ENCODE data around the gene PHC1. TPM values are rescaled to one million over a fixed set of nuclear protein-coding genes. Genes with fewer than 3 reads are reported as not detected.

PHC1 gene
- total RNA-seq, 1 donor, result 27.1 TPM

DNA sequence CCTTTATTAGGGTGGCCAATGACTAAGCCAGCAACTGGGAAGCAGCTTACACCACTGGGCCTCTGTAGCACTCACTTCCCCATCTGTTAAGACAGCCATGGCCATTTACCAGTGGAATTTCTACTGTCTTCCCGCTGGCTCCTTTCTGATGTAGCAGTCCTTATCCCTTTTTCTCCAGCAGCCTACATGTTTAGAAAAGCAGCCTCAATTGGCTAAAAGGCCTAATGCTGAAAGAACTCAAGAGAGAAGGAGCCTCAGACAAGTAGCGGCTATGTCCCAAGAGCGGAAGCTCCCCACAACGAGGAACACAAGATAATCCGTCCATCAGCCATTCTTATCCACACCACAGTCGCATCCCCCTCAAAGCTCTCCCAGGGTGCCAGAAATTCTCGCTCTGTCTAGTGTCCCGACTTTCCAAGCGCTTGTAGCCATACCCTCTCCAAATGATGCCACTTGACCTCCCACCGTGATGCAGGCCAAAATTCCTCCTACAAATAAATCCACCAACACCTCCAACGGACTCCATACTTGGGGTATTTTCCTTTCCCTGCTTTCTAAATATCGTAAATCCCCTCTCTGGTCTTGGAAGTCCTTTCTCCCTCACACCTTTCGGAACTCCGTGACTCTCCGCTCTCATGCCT, 34.5 kb downstream of the PHC1 start:
- H3K27me3 ChIP-seq (ENCODE audit: insufficient read depth, low read length), result no peaks in the 10 kb centered on the region
- peaks cover 18% of the 10 kb centered on the region for H4K20me1 ChIP-seq (ENCODE audit: insufficient read depth, low read length)
- H3K4me3 ChIP-seq (ENCODE audit: insufficient read depth, low read length), result peak overlapping the region; percentile 90
- peaks cover 21% of the 10 kb centered on the region for H3K36me3 ChIP-seq (ENCODE audit: insufficient read depth, low read length)
- no peaks in the 10 kb centered on the region for H3K9me3 ChIP-seq (ENCODE audit: low read depth, low read length)
- peak overlapping the region; percentile 91 for H3K4me2 ChIP-seq (ENCODE audit: insufficient read depth, low read length)
- H2AFZ ChIP-seq (ENCODE audit: low read length), result peak overlapping the region; percentile 94
- TF ChIP-seq, protein P1, sequence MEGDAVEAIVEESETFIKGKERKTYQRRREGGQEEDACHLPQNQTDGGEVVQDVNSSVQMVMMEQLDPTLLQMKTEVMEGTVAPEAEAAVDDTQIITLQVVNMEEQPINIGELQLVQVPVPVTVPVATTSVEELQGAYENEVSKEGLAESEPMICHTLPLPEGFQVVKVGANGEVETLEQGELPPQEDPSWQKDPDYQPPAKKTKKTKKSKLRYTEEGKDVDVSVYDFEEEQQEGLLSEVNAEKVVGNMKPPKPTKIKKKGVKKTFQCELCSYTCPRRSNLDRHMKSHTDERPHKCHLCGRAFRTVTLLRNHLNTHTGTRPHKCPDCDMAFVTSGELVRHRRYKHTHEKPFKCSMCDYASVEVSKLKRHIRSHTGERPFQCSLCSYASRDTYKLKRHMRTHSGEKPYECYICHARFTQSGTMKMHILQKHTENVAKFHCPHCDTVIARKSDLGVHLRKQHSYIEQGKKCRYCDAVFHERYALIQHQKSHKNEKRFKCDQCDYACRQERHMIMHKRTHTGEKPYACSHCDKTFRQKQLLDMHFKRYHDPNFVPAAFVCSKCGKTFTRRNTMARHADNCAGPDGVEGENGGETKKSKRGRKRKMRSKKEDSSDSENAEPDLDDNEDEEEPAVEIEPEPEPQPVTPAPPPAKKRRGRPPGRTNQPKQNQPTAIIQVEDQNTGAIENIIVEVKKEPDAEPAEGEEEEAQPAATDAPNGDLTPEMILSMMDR (IDR thresholded peaks at IDR 0.05; ENCODE audit: extremely low read depth, low read depth, low read length), result no peak
- H3K79me2 ChIP-seq (ENCODE audit: insufficient read depth, low read length), result peaks cover 50% of the 10 kb centered on the region
- peak overlapping the region; percentile 96 for H3K27ac ChIP-seq (ENCODE audit: low read depth, low read length)
- peaks cover 24% of the 10 kb centered on the region for H3K4me1 ChIP-seq (ENCODE audit: insufficient read depth, low read length)
- DNase-seq (ENCODE audit: insufficient read length, low spot score, missing footprints), result peak; percentile 65

- TF ChIP-seq, protein P1 (IDR thresholded peaks at IDR 0.05; ENCODE audit: extremely low read depth, low read depth, low read length), result peak; percentile 48
- no peaks in the 10 kb centered on the region for H3K27me3 ChIP-seq (ENCODE audit: insufficient read depth, low read length)
- peaks cover 15% of the 10 kb centered on the region for H3K36me3 ChIP-seq (ENCODE audit: insufficient read depth, low read length)
- H3K27ac ChIP-seq (ENCODE audit: low read depth, low read length), result peak within 1 kb of the TSS; percentile 96
- DNase-seq (ENCODE audit: insufficient read length, low spot score, missing footprints), result peak; percentile 97
- H3K9me3 ChIP-seq (ENCODE audit: low read depth, low read length), result no peaks in the 10 kb centered on the region
- peaks cover 18% of the 10 kb centered on the region for H4K20me1 ChIP-seq (ENCODE audit: insufficient read depth, low read length)
- H3K79me2 ChIP-seq (ENCODE audit: insufficient read depth, low read length), result peaks cover 45% of the 10 kb centered on the region
- peak within 1 kb of the TSS; percentile 94 for H2AFZ ChIP-seq (ENCODE audit: low read length)
- peak within 1 kb of the TSS; percentile 91 for H3K4me2 ChIP-seq (ENCODE audit: insufficient read depth, low read length)
- H3K4me1 ChIP-seq (ENCODE audit: insufficient read depth, low read length), result peaks cover 24% of the 10 kb centered on the region
- H3K4me3 ChIP-seq (ENCODE audit: insufficient read depth, low read length), result peak within 1 kb of the TSS; percentile 90
These were observed 35.3 kb downstream of the PHC1 start, which contains the start of gene M6PR for GRCh38 chr12:8949342-8950220. TSS of gene M6PR (minus strand) at chr12:8949645. CDS start at chr12:8946404, 3,241 bp downstream.

GRCh38 chr12:8950221-8950527, 35.9 kb downstream of the PHC1 start:
- no peaks in the 10 kb centered on the region for H3K27me3 ChIP-seq (ENCODE audit: insufficient read depth, low read length)
- TF ChIP-seq, protein P1 (IDR thresholded peaks at IDR 0.05; ENCODE audit: extremely low read depth, low read depth, low read length), result no peak
- H3K4me1 ChIP-seq (ENCODE audit: insufficient read depth, low read length), result peaks cover 24% of the 10 kb centered on the region
- DNase-seq (ENCODE audit: insufficient read length, low spot score, missing footprints), result no peak
- peak overlapping the region; percentile 90 for H3K4me3 ChIP-seq (ENCODE audit: insufficient read depth, low read length)
- peaks cover 18% of the 10 kb centered on the region for H4K20me1 ChIP-seq (ENCODE audit: insufficient read depth, low read length)
- peak overlapping the region; percentile 91 for H3K4me2 ChIP-seq (ENCODE audit: insufficient read depth, low read length)
- H3K79me2 ChIP-seq (ENCODE audit: insufficient read depth, low read length), result peaks cover 42% of the 10 kb centered on the region
- H2AFZ ChIP-seq (ENCODE audit: low read length), result peak overlapping the region; percentile 94
- no peaks in the 10 kb centered on the region for H3K9me3 ChIP-seq (ENCODE audit: low read depth, low read length)
- peak overlapping the region; percentile 96 for H3K27ac ChIP-seq (ENCODE audit: low read depth, low read length)
- peaks cover 11% of the 10 kb centered on the region for H3K36me3 ChIP-seq (ENCODE audit: insufficient read depth, low read length)

Data from osteoblast (primary cell).